HG03045 (cell line): ENCODE measurements around the gene BCL3.

Experiments
- ATAC-seq: cut with Tn5 transposase; IDR thresholded peaks from one replicate; pipeline ENCODE4 v1.9.1; 2021; ENCODE audit warnings: mild to moderate bottlenecking, moderate library complexity; ENCODE audit not compliant: unreplicated experiment

Gene BCL3

GRCh38 chr19:44740351-44740824 lies 8.1 kb upstream of the BCL3 start:
- ATAC-seq, result no peak

- no peak for ATAC-seq
These were observed 7.2 kb upstream of the BCL3 start for GRCh38 chr19:44741258-44741731.

- ATAC-seq, result no peak
These were observed 6.6 kb upstream of the BCL3 start for GRCh38 chr19:44741841-44742329.

GRCh38 chr19:44742330-44743061 lies 6.0 kb upstream of the BCL3 start:
- no peak for ATAC-seq

- no peak for ATAC-seq
These were observed 3.6 kb upstream of the BCL3 start for GRCh38 chr19:44744871-44745332.

- ATAC-seq, result no peak
These were observed 3.1 kb upstream of the BCL3 start for GRCh38 chr19:44745341-44745831.

GRCh38 chr19:44745887-44746600 lies 2.5 kb upstream of the BCL3 start:
- no peak for ATAC-seq

- ATAC-seq, result no peak
These were observed 1.9 kb upstream of the BCL3 start for GRCh38 chr19:44746616-44746945.

- peak; percentile 31 for ATAC-seq
These were observed 1.4 kb upstream of the BCL3 start for GRCh38 chr19:44746946-44747738.

GRCh38 chr19:44747739-44748425 lies 626 bp upstream of the BCL3 start:
- ATAC-seq, result peak; percentile 10

- no peak for ATAC-seq
These were observed 784 bp downstream of the BCL3 start for GRCh38 chr19:44749292-44749691.

- ATAC-seq, result no peak
These were observed 1.5 kb downstream of the BCL3 start for GRCh38 chr19:44749994-44750393.

- no peak for ATAC-seq
These were observed 3.8 kb downstream of the BCL3 start for GRCh38 chr19:44752123-44752815.

GRCh38 chr19:44752816-44753625 lies 4.5 kb downstream of the BCL3 start:
- peak; percentile 60 for ATAC-seq

- no peak for ATAC-seq
These were observed 5.1 kb downstream of the BCL3 start for GRCh38 chr19:44753626-44753931.

GRCh38 chr19:44753932-44754749 lies 5.6 kb downstream of the BCL3 start:
- ATAC-seq, result peak; percentile 41

GRCh38 chr19:44754750-44755080 lies 6.2 kb downstream of the BCL3 start:
- ATAC-seq, result no peak

- ATAC-seq, result no peak
These were observed 6.7 kb downstream of the BCL3 start for GRCh38 chr19:44755219-44755618.
